HG02852 (cell line): Measurements from ENCODE around the gene ODAM.
"Not testable (repeated sequence)": the region's sequence is repeated elsewhere in the genome, so short reads cannot be mapped to it uniquely, and the experiment has no call there.

ENCODE experiments used
- ATAC-seq: cut with Tn5 transposase; IDR thresholded peaks from one replicate; pipeline ENCODE4 v1.9.1; 2021; ENCODE audit warnings: mild to moderate bottlenecking, moderate library complexity; ENCODE audit not compliant: unreplicated experiment

ODAM gene

GRCh38 chr4:70195425-70195824, at the start of gene ODAM:
ODAM (plus strand) TSS chr4:70195725; CDS start chr4:70196544, 819 bp downstream.
- ATAC-seq = no peak

GRCh38 chr4:70151271-70151670, 44.3 kb upstream of the ODAM start:
- ATAC-seq = no peak

GRCh38 chr4:70152088-70152487, 43.4 kb upstream of the ODAM start:
- ATAC-seq = no peak

- no peak for ATAC-seq
These were observed 41.6 kb upstream of the ODAM start, which contains the start of gene PRR27 for GRCh38 chr4:70153937-70154336. PRR27 (plus strand) TSS chr4:70154237; CDS start chr4:70154376, 139 bp downstream.

GRCh38 chr4:70158576-70158975, 36.9 kb upstream of the ODAM start:
- ATAC-seq = no peak

- no peak for ATAC-seq
These were observed 18.4 kb upstream of the ODAM start for GRCh38 chr4:70177090-70177489.

- ATAC-seq = no peak
These were observed 17.4 kb upstream of the ODAM start for GRCh38 chr4:70178075-70178660.

- ATAC-seq = no peak
These were observed 15.7 kb upstream of the ODAM start for GRCh38 chr4:70179811-70180210.

GRCh38 chr4:70181864-70182263, 13.7 kb upstream of the ODAM start:
- ATAC-seq = no peak

- no peak for ATAC-seq
These were observed 12.9 kb upstream of the ODAM start for GRCh38 chr4:70182517-70183167.

- ATAC-seq = peak; percentile 75
These were observed 12.2 kb upstream of the ODAM start for GRCh38 chr4:70183168-70183939.

GRCh38 chr4:70183940-70184246, 11.6 kb upstream of the ODAM start:
- ATAC-seq = no peak

GRCh38 chr4:70187216-70187615, 8.3 kb upstream of the ODAM start:
- ATAC-seq = no peak

- no peak for ATAC-seq
These were observed 4.9 kb upstream of the ODAM start for GRCh38 chr4:70190579-70190978.

GRCh38 chr4:70191647-70192046, 3.9 kb upstream of the ODAM start:
- ATAC-seq = no peak

GRCh38 chr4:70192895-70193294, 2.6 kb upstream of the ODAM start:
- no peak for ATAC-seq

- ATAC-seq = no peak
These were observed 1.3 kb downstream of the ODAM start for GRCh38 chr4:70196857-70197256.

- ATAC-seq = no peak
These were observed 2.3 kb downstream of the ODAM start for GRCh38 chr4:70197842-70198241.

GRCh38 chr4:70203601-70204000, 8.1 kb downstream of the ODAM start:
- no peak for ATAC-seq

GRCh38 chr4:70212752-70213151, 17.2 kb downstream of the ODAM start:
- not testable (repeated sequence) for ATAC-seq

- ATAC-seq = not testable (repeated sequence)
These were observed 20.6 kb downstream of the ODAM start for GRCh38 chr4:70216109-70216508.

- not testable (repeated sequence) for ATAC-seq
These were observed 21.0 kb downstream of the ODAM start for GRCh38 chr4:70216550-70216949.
